Measurements from ENCODE around the gene NOD2. TPM values are rescaled to one million over a fixed set of nuclear protein-coding genes. Genes with fewer than 3 reads are reported as not detected.

The NOD2 gene
- total and polyA plus RNA-seq, 2 experiments from 2014 or later, result not detected

GRCh38 chr16:50763211-50763610, 69.8 kb downstream of the NOD2 start:
- in situ Hi-C loops (cut with MboI), result no loop called here
- Histone ChIP-seq H2AFZ (no peak overlapping the region), H3K4me3 (no peak overlapping the region), H3K9ac (no peak overlapping the region), H3K9me2 (ENCODE audit: insufficient read depth) (no peaks in the 10 kb centered on the region), H3K36me3 (ENCODE audit: low read depth) (peaks cover 30% of the 10 kb centered on the region), H3F3A (ENCODE audit: insufficient read depth) (no peaks in the 10 kb centered on the region), H3K4me2 (ENCODE audit: unreplicated experiment) (no peak overlapping the region), H3K4me1 (ENCODE audit: insufficient read depth) (peaks cover 17% of the 10 kb centered on the region; the same call in 1 of the 2 replicates), H3K79me2 (ENCODE audit: insufficient read depth) (peaks cover 86% of the 10 kb centered on the region), H3K27me3 (replicated peaks; ENCODE audit: insufficient read depth) (no peaks in the 10 kb centered on the region), H3K27ac (no peak overlapping the region), H4K20me1 (ENCODE audit: insufficient read depth) (no peaks in the 10 kb centered on the region), H3K9me3 (ENCODE audit: low read depth) (no peaks in the 10 kb centered on the region)
- TF ChIP-seq EZH2 (IDR thresholded peaks at IDR 0.05; ENCODE audit: insufficient read depth, poor library complexity, severe bottlenecking), result no peak
- TF ChIP-seq EZH2phosphoT487 (IDR thresholded peaks at IDR 0.05; ENCODE audit: insufficient read depth, low read depth), result no peak
- WGBS, 2 experiments (ENCODE audit: low coverage in 1 of 2, low lambda C conversion rate in 2 of 2, missing lambda C conversion rate in 2 of 2), result 89 to 98% methylated on average over 2 of the region's 2 CpGs
- peak; percentile 30 for DNase-seq

- H3K9me2 ChIP-seq (ENCODE audit: insufficient read depth), result no peaks in the 10 kb centered on the region
- no peaks in the 10 kb centered on the region for H3F3A ChIP-seq (ENCODE audit: insufficient read depth)
- H3K4me1 ChIP-seq (ENCODE audit: insufficient read depth), result peaks cover 17% of the 10 kb centered on the region; the same call in 1 of the 2 replicates
- WGBS, 2 experiments (ENCODE audit: low coverage in 1 of 2, low lambda C conversion rate in 2 of 2, missing lambda C conversion rate in 2 of 2), result 94 to 95% methylated on average over 1 of the region's 1 CpG
- H3K79me2 ChIP-seq (ENCODE audit: insufficient read depth), result peaks cover 88% of the 10 kb centered on the region
- in situ Hi-C loops (cut with MboI), result no loop called here
- H3K27me3 ChIP-seq (replicated peaks; ENCODE audit: insufficient read depth), result no peaks in the 10 kb centered on the region
- H3K9me3 ChIP-seq (ENCODE audit: low read depth), result no peaks in the 10 kb centered on the region
- no peak overlapping the region for H3K4me2 ChIP-seq (ENCODE audit: unreplicated experiment)
- no peak for DNase-seq
- TF ChIP-seq EZH2 (IDR thresholded peaks at IDR 0.05; ENCODE audit: insufficient read depth, poor library complexity, severe bottlenecking), result no peak
- no peak for TF ChIP-seq EZH2phosphoT487 (IDR thresholded peaks at IDR 0.05; ENCODE audit: insufficient read depth, low read depth)
- H2AFZ ChIP-seq, result no peak overlapping the region
- no peak overlapping the region for H3K9ac ChIP-seq
- H3K36me3 ChIP-seq (ENCODE audit: low read depth), result peaks cover 32% of the 10 kb centered on the region
- no peaks in the 10 kb centered on the region for H4K20me1 ChIP-seq (ENCODE audit: insufficient read depth)
- H3K27ac ChIP-seq, result no peak overlapping the region
- H3K4me3 ChIP-seq, result no peak overlapping the region
These were observed 71.9 kb downstream of the NOD2 start for GRCh38 chr16:50765260-50765659.

GRCh38 chr16:50765861-50766260, 72.5 kb downstream of the NOD2 start:
- Histone ChIP-seq H2AFZ (no peak overlapping the region), H3K79me2 (ENCODE audit: insufficient read depth) (peaks cover 88% of the 10 kb centered on the region), H3K4me3 (no peak overlapping the region), H3K9me2 (ENCODE audit: insufficient read depth) (no peaks in the 10 kb centered on the region), H3F3A (ENCODE audit: insufficient read depth) (peaks cover 5% of the 10 kb centered on the region), H3K9me3 (ENCODE audit: low read depth) (no peaks in the 10 kb centered on the region), H3K36me3 (ENCODE audit: low read depth) (peaks cover 28% of the 10 kb centered on the region), H3K4me2 (ENCODE audit: unreplicated experiment) (no peak overlapping the region), H3K9ac (no peak overlapping the region), H3K27ac (no peak overlapping the region), H3K27me3 (replicated peaks; ENCODE audit: insufficient read depth) (no peaks in the 10 kb centered on the region), H3K4me1 (ENCODE audit: insufficient read depth) (peaks cover 19% of the 10 kb centered on the region), H4K20me1 (ENCODE audit: insufficient read depth) (no peaks in the 10 kb centered on the region)
- TF ChIP-seq EZH2phosphoT487 (IDR thresholded peaks at IDR 0.05; ENCODE audit: insufficient read depth, low read depth), result no peak
- TF ChIP-seq EZH2 (IDR thresholded peaks at IDR 0.05; ENCODE audit: insufficient read depth, poor library complexity, severe bottlenecking), result no peak
- no peak for DNase-seq
- in situ Hi-C loops (cut with MboI), result no loop called here
- 86 to 100% methylated on average over 1 of the region's 1 CpG for WGBS, 2 experiments (ENCODE audit: low coverage in 1 of 2, low lambda C conversion rate in 2 of 2, missing lambda C conversion rate in 2 of 2)

- Histone ChIP-seq H3K27ac (no peak overlapping the region), H3K9me3 (ENCODE audit: low read depth) (no peaks in the 10 kb centered on the region), H3K79me2 (ENCODE audit: insufficient read depth) (peaks cover 83% of the 10 kb centered on the region), H3K36me3 (ENCODE audit: low read depth) (peaks cover 28% of the 10 kb centered on the region), H3K4me2 (ENCODE audit: unreplicated experiment) (no peak overlapping the region), H3K9ac (no peak overlapping the region), H3K27me3 (replicated peaks; ENCODE audit: insufficient read depth) (no peaks in the 10 kb centered on the region), H3K4me3 (no peak overlapping the region), H4K20me1 (ENCODE audit: insufficient read depth) (no peaks in the 10 kb centered on the region), H3F3A (ENCODE audit: insufficient read depth) (peaks cover 16% of the 10 kb centered on the region), H3K4me1 (ENCODE audit: insufficient read depth) (peaks cover 30% of the 10 kb centered on the region), H2AFZ (no peak overlapping the region), H3K9me2 (ENCODE audit: insufficient read depth) (no peaks in the 10 kb centered on the region)
- WGBS, 2 experiments (ENCODE audit: low coverage in 1 of 2, low lambda C conversion rate in 2 of 2, missing lambda C conversion rate in 2 of 2), result 94 to 95% methylated on average over 2 of the region's 2 CpGs
- in situ Hi-C loops (cut with MboI), result no loop called here
- DNase-seq, result no peak
- no peak for TF ChIP-seq EZH2 (IDR thresholded peaks at IDR 0.05; ENCODE audit: insufficient read depth, poor library complexity, severe bottlenecking)
- no peak for TF ChIP-seq EZH2phosphoT487 (IDR thresholded peaks at IDR 0.05; ENCODE audit: insufficient read depth, low read depth)
These were observed 73.8 kb downstream of the NOD2 start for GRCh38 chr16:50767197-50767596.
